Activated CD4-positive, CD25-positive, alpha-beta regulatory T cell (primary cell): ENCODE results near the gene RWDD1.

ENCODE experiments used
- DNase-seq, 4 experiments: peaks; one replicate each; lab custom pipeline; 2025; lab: John Stamatoyannopoulos, UW

RWDD1 gene

GRCh38 chr6:116570856-116571682 lies at the start of gene RWDD1:
RWDD1 (plus strand) TSS chr6:116571504; CDS start chr6:116571583, 79 bp downstream.
- DNase-seq = peak; percentile 91 to 98 (median 94)

- DNase-seq = no peak
These were observed 48.4 kb upstream of the RWDD1 start for GRCh38 chr6:116522896-116523295.

- DNase-seq = no peak
These were observed 47.1 kb upstream of the RWDD1 start for GRCh38 chr6:116524236-116524635.

- DNase-seq = no peak
These were observed 43.2 kb upstream of the RWDD1 start for GRCh38 chr6:116528133-116528532.

- DNase-seq = no peak
These were observed 42.5 kb upstream of the RWDD1 start for GRCh38 chr6:116528780-116529179.

GRCh38 chr6:116529466-116530290 lies 41.6 kb upstream of the RWDD1 start:
- no peak for DNase-seq

GRCh38 chr6:116530436-116530835 lies 40.9 kb upstream of the RWDD1 start:
- no peak for DNase-seq

GRCh38 chr6:116531675-116532570 lies 39.4 kb upstream of the RWDD1 start:
- peak; percentile 1 to 48 (median 6) for DNase-seq

GRCh38 chr6:116533233-116533957 lies 37.9 kb upstream of the RWDD1 start:
- no peak for DNase-seq

GRCh38 chr6:116535109-116535508 lies 36.2 kb upstream of the RWDD1 start:
- DNase-seq = no peak

- DNase-seq = no peak
These were observed 35.1 kb upstream of the RWDD1 start for GRCh38 chr6:116536216-116536621.

- DNase-seq = no peak
These were observed 28.9 kb upstream of the RWDD1 start for GRCh38 chr6:116542426-116542825.

GRCh38 chr6:116543149-116543548 lies 28.2 kb upstream of the RWDD1 start:
- no peak for DNase-seq

GRCh38 chr6:116545651-116546050 lies 25.7 kb upstream of the RWDD1 start, which contains the start of gene TRAPPC3L:
TRAPPC3L (minus strand) TSS chr6:116545684; CDS start chr6:116545514, 170 bp downstream.
- DNase-seq = no peak

- DNase-seq = no peak
These were observed 23.9 kb upstream of the RWDD1 start for GRCh38 chr6:116547358-116547757.

- DNase-seq = no peak
These were observed 20.5 kb upstream of the RWDD1 start for GRCh38 chr6:116550796-116551195.

GRCh38 chr6:116553451-116553850 lies 17.9 kb upstream of the RWDD1 start, which contains the start of gene CALHM4:
CALHM4 (plus strand) TSS chr6:116553751; CDS start chr6:116553794, 43 bp downstream.
- no peak for DNase-seq

- no peak for DNase-seq
These were observed 15.2 kb upstream of the RWDD1 start for GRCh38 chr6:116556065-116556464.

- DNase-seq = no peak
These were observed 14.4 kb upstream of the RWDD1 start for GRCh38 chr6:116556814-116557415.

GRCh38 chr6:116557893-116558292 lies 13.4 kb upstream of the RWDD1 start:
- DNase-seq = no peak

GRCh38 chr6:116560130-116560529 lies 11.2 kb upstream of the RWDD1 start:
- DNase-seq = no peak
